HL-60 (cell line): Measurements from ENCODE around the gene AGAP1.

ENCODE experiments used
- CTCF ChIP-seq: IDR thresholded peaks from one replicate; pipeline ENCODE4 v1.5.1; 2011; ENCODE audit warnings: low read length, control low read depth, inconsistent platforms; ENCODE audit not compliant: insufficient read depth
- GABPA ChIP-seq: IDR thresholded peaks from 2 replicates; pipeline ENCODE4 v1.6.1; 2012; ENCODE audit warnings: low read depth
- REST ChIP-seq: IDR thresholded peaks from 2 replicates; pipeline ENCODE4 v1.6.1; 2012; ENCODE audit warnings: low read depth; ENCODE audit not compliant: insufficient replicate concordance

DNA sequence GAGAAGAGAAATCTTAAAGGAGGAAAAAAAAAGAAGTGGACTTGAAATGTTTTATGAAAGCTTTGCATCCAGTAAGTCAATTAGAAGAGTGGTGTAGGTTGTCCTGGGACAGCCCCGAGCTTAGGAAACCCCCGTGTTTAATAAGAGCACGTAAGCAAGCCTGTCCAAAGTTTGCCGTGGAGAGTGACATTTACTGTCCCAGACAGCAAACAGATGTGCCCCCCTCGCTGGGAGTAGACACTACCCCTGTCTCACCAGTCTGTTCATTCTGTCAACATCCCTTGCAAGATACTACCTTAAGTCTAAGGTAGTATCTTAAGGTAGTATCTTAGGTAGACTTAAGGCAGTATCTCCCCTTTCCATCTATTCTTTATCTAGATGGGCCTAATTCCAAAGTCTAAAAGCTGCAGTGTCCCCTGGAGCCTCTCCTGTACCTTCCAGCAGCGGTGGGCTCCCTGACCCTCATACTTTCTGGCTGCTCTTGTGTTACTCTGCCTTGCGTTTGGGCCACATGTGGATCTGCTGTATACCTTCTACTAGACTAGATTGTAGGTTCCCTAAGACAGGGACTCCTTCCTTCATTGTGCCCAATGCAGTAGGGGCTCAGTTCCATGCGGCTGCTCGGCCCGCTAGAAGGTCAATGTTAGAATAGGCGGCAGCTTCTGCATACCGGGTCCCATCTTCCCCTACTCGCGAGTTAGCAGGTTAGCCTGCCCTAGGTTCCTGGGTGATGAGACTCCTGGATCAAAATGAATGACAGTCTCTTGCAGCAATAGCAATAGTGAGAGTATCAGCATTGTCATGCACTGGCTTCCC is 430.2 kb downstream of the AGAP1 start:
- TF ChIP-seq REST (no peak), CTCF (no peak), GABPA (no peak)
